Renal pelvis (tissue), 4 donors: Measurements from ENCODE around the gene BPI. TPM values are rescaled to one million over a fixed set of nuclear protein-coding genes. Genes with fewer than 3 reads are reported as not detected.
A peak's percentile ranks its signal among the peaks of the same experiment; 100 is the strongest.
"Not testable (repeated sequence)": the region's sequence is repeated elsewhere in the genome, so short reads cannot be mapped to it uniquely, and the experiment has no call there.

Experiments used
- DNase-seq: peaks from one replicate; pipeline ENCODE4 v3.0.0-alpha.2; 2013
- polyA plus RNA-seq, 3 donors: library from polyadenylated mRNA; unstranded; fragments of 120-200 nt; gene quantifications; one replicate each; pipeline ENCODE4 v1.2.1, GENCODE V29; 2013; ENCODE audit not compliant: insufficient read length in 3 of 3

BPI gene
- polyA plus RNA-seq, 3 donors: 0.28 to 1.5 (median 1.2) TPM

GRCh38 chr20:38277691-38278090 lies 26.3 kb upstream of the BPI start:
- no peak for DNase-seq

DNA sequence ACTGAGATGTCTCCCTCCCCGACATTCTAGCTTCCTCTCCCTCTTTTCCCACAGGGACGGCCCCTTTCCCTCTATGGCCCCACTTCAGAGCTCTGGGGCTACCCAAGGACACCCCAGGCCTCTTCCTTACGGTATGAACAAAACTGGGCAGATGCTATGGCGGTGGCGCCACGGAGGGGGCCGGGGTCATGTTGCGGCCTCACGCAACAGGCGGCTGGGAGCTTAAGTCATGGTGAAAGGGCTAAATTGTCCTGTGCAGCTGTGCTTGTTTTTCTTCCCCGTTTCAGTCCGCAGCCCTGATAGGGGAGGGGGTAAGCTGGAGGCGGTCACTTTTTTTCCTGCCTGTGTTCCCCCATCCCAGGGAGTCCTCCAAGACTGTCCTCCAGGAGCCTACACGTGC lies 25.8 kb upstream of the BPI start:
- no peak for DNase-seq

DNA sequence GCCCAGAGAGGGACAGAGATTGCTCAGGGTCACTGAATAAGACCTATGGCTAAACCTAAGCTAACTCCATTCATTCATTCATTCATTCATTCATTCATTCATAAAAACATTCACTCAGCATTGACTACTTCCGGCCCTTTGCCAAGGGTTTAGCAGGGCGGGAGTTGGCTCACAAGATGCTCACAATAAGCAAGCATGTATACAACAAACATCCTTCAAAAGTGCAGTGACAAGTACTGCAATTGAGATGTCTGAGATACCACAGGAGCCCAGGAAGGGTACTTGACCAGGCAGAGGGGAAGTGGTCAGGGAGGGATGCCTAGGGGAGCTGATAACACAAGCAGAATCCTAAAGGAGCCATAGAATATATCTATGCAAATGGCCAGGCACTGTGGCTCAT lies 25.2 kb upstream of the BPI start:
- DNase-seq: no peak

DNA sequence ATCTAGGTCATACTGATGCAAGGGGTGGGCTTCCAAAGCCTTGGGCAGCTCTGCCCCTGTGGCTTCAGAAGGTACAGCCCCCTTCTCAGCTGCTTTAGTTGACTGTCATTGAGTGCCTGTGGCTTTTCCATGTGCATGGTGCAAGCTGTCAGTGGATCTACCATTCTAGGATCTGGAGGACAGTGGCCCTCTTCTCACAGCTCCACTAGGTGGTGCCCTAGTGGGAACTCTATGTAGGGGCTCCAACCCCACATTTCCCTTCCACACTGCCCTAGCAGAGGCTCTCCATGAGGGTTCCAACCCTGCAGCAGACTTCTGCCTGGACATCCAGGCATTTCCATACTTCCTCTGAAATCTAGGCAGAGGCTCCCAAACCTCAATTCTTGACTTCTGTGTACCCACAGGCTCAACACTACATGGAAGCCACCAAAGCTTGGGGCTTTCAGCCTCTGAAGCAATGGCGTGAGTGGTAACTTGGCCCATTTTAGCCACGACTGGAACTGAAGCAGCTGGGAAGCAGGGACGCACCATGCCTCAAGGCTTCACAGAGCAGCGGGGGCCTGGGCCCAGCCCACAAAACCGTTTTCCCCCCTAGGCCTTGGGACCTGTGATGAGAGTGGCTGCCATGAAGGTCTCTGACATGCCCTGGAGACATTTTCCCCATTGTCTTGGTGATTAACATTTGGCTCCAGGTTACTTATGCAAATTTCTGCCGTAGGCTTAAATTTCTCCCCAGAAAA lies 22.6 kb upstream of the BPI start:
- not testable (repeated sequence) for DNase-seq

DNA sequence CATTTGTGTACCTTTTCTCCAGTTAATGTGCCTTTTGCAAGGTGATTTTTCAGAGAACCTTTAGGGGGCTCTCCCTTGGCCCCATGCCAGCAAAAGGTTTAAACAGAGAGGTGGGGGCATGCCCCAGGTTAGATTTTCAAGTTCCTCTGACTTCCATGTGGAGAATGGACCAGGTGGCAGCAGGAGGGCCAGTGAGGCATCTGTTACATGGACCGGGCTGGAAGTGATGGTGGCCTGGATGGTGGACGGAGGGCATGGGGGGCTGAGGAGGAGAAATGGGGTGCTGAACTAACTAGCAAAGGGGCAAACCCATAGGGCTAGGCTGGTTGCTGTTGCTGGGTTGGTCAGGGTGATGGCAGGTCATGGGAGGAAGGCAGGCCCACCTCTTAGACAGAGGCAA lies 20.7 kb upstream of the BPI start:
- DNase-seq: no peak

DNA sequence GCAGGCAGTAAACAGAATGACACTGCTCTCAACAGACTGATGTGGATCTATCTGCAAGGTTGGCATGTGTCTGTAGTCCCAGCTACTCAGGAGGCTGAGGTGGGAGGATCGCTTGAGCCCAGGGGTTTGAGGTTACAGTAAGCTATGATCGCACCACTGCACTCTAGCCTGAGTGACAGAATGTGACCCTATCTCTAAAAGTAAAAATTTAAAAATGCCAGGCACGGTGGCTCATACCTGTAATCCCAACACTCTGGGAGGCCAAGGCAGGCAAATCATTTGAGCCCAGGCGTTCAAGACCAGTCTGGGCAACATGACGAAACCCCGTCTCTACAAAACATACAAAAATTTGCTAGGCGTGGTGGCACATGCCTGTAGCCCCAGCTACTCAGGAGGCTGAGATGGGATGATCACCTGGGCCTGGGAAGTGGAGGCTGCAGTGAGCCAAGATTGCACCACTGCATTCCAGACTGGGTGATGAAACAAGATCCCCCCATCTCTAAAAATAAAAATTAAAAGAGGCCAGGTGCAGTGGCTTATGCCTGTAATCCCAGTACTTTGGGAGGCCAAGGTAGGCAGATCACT lies 19.8 kb upstream of the BPI start:
- not testable (repeated sequence) for DNase-seq

DNA sequence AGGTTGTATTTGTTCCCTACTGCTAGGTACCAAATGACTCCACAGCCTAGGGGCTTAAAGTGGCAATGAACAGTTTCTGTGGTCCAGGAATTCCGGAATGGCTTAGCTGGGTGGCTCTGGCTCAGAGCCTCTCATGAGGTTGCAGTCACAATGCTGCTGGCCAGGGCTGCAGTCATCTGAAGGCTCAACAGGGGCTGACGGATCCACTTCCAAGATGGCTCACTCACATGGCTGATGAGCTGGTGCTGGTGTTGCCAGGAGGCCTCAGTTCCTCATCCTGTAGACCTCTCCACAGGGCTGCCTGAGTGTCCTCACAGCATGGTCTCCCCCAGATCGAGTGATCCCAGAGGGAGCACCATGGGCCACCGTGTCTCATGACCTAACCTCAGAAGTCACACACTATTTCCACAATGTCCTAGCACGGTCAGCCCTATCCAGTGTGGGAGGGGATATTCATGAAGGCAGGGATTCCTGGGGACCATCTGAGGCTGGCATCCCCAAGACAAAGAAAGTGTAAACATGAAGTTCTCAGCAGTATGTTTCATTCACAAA lies 19.0 kb upstream of the BPI start:
- no peak for DNase-seq

GRCh38 chr20:38286586-38287531 lies 17.1 kb upstream of the BPI start:
- no peak for DNase-seq

DNA sequence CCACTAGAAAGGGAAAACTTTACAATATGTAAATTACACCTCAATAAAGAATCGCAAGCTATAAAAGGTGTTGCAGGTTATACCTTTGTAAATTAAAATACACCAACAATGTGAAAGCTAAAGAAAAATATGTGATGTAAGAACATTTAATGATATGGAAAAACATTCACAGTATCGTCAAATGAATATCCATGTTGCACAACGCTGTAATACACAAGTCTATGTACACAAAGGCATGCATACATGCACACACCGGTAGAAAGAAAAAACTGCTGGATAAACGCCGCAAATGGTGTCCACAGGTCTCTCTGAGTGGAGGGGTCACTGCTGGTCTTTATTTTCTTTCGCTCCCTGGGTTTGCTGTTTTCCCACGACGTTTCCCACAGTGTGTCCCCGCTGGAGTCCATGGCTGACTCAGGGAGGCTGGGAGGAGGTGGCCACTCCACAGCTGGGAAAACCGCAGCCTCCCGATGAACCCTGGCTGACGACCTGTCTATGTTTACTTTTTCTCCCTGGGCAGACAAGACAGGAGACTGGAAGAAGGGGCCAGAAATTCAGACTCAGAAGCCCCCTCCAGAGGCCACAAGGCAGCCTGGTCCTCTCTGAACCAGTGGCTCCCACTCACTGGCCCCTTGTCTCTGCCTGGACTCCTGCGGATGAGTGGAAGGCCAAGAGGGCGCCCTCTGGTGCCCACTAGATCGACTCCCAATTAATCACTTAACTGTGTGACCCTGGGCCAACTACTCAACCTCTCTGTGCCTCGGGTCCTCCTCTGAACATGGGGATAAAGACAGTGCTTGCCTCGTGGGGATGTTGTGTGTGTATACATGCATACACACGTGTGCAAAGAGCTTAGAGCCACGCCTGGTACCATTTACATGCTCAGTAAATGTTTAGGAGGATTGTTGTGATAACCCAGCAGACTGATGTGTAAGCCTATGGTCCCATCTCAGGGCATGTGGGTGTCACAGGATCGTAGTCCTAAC lies 12.8 kb upstream of the BPI start:
- peak; percentile 27 for DNase-seq

DNA sequence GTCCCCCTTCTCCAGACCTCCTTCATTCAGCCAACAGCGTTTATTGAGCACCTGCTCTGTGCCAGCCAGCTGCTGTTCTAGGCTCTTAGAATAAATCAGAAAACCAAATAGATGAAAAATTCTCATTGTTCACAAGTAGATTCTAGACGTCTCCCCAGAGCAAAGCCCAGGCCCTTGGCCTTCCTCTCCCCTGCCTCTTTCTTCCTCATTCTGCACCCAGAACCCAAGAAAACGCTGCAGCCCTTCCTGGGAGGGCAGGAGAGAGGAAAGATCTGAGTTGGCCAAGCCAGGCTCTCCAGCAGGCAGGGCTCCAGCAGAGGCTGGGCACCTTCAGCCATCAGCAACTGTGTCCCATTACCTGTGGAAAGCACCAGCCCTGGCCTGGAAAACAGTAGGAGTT lies 12.0 kb upstream of the BPI start:
- DNase-seq: no peak

DNA sequence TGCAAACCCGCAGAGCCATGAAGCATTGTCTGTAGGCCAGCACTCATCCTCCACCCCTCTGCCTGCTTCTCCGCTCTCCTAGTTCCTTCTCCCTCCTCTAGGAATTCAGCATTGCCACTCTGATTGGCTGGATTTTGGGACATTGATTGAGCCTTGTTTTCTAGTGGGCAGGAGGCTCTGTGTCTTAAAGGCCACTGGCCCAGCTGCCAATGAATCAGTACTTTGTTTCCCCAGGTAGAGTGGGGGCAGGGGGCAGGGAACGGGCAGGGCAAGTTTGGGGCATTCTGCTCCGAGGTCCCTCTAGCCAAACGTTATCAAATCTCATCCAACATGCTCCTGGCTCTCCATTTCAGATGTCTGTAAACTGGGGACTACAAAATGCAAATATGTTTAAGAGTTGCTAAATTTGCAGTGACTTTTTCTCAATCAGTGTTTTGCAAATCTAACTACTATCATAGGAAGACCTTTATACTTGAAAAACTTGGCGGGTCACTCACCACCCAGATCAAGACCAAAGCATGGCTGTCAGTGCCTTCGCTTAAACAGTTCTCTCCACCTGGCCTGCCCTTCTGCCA lies 10.4 kb upstream of the BPI start:
- no peak for DNase-seq

GRCh38 chr20:38294076-38294591 lies 9.8 kb upstream of the BPI start:
- no peak for DNase-seq

DNA sequence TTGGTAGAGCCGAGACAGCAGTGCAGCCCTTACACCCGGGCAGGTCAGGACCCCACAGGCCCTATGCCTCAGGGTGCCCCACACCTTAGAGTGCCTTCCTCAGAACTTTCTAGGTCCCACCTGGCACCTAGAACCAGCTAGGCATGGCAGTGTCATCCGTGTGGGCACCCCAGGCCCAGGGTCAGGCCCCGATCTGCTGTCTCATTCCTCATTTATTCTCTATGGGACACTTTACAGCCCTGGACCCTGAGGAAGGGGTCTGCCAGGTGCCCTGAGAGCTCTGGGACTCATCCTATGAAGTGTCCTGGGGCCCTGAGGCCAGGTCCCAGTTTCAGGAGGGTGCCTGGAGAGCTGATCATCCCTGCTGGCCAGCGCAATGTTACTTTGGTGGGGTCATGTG lies 8.1 kb upstream of the BPI start:
- no peak for DNase-seq

- DNase-seq: no peak
These were observed 7.5 kb upstream of the BPI start for GRCh38 chr20:38296433-38296832.

GRCh38 chr20:38297916-38298674 lies 5.9 kb upstream of the BPI start:
- no peak for DNase-seq

DNA sequence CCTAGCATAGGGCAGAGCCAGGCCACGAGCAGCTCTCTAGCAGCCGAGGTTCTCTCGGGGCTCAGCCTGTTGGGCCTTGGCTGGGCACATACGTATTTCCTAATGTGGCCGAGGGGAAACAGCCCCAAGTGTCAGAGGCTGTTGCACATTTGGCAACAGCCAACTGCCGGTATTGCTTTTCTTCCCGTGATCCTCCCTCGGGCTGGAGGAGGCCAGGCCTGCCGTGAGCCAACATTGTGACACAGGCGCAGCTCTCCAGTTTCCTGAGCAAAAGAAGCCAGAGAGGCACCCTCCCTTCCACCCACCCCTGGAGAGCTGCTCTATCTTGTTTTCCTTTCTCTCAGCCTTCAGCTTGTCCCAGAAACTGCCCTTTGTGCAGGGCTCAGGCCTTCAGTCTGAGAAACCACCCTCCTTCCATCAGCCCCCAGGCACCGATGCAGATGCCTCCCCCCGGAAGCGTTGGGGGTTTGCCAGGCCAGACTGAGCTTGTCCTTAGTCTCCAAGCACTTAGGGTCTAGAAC lies 5.1 kb upstream of the BPI start:
- DNase-seq: peak; percentile 39

GRCh38 chr20:38299963-38300362 lies 4.0 kb upstream of the BPI start:
- no peak for DNase-seq

DNA sequence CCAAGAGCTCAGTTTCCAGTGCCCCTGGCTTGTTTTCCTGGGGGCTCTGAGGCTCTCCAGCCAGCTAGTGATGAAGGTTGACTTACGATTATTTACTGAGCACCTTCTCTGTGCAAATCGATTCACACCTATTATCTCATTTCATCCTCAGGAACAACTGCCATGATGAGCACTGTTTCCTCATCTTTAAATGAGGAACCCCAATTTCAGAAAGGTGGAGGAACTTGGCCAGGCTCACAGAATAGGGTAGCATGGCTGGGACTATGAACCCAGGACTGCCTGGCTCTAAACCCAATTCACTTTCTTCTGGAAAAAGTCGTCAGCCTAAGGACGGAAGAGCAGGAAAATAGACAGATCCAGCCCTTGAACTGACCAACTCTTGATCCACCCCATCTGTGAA lies 3.5 kb upstream of the BPI start:
- no peak for DNase-seq

- DNase-seq: no peak
These were observed 2.6 kb upstream of the BPI start for GRCh38 chr20:38301309-38301708.

- no peak for DNase-seq
These were observed 1.2 kb upstream of the BPI start for GRCh38 chr20:38302786-38303185.
